Occipital lobe (tissue), 2 donors: ENCODE measurements around the gene CGNL1. TPM values are rescaled to one million over a fixed set of nuclear protein-coding genes. Genes with fewer than 3 reads are reported as not detected.

Experiments used
- DNase-seq: peaks from one replicate; lab custom pipeline; 2025; lab: John Stamatoyannopoulos, UW
- total RNA-seq: library from RNA; depleted of rRNA; stranded (reverse); fragments of >200 nt; gene quantifications from one replicate; pipeline ENCODE4 v1.2.3, GENCODE V29; 2014

Gene CGNL1
- total RNA-seq, 1 donor from 2014 or later = 5.3 TPM

GRCh38 chr15:57457726-57458125, 81.4 kb downstream of the CGNL1 start:
- no peak for DNase-seq

- no peak for DNase-seq
Measured at GRCh38 chr15:57458356-57458781, 82.1 kb downstream of the CGNL1 start.

- no peak for DNase-seq
Measured at GRCh38 chr15:57460208-57460816, 84.0 kb downstream of the CGNL1 start.

GRCh38 chr15:57461541-57461940, 85.2 kb downstream of the CGNL1 start:
- DNase-seq = no peak

- no peak for DNase-seq
Measured at GRCh38 chr15:57462381-57462780, 86.1 kb downstream of the CGNL1 start.

- DNase-seq = no peak
Measured at GRCh38 chr15:57463360-57463759, 87.1 kb downstream of the CGNL1 start.

- DNase-seq = no peak
Measured at GRCh38 chr15:57464480-57464879, 88.2 kb downstream of the CGNL1 start.

GRCh38 chr15:57468486-57468885, 92.2 kb downstream of the CGNL1 start:
- DNase-seq = no peak

GRCh38 chr15:57470543-57470942, 94.2 kb downstream of the CGNL1 start:
- DNase-seq = no peak

- no peak for DNase-seq
Measured at GRCh38 chr15:57472861-57473260, 96.6 kb downstream of the CGNL1 start.

GRCh38 chr15:57476533-57476975, 100.2 kb downstream of the CGNL1 start:
- DNase-seq = no peak

- DNase-seq = no peak
Measured at GRCh38 chr15:57477736-57478522, 101.6 kb downstream of the CGNL1 start.

GRCh38 chr15:57479005-57479404, 102.7 kb downstream of the CGNL1 start:
- DNase-seq = no peak

- DNase-seq = no peak
Measured at GRCh38 chr15:57481038-57481705, 104.9 kb downstream of the CGNL1 start.

- DNase-seq = no peak
Measured at GRCh38 chr15:57485869-57486268, 109.6 kb downstream of the CGNL1 start.

- DNase-seq = no peak
Measured at GRCh38 chr15:57486833-57487232, 110.5 kb downstream of the CGNL1 start.

GRCh38 chr15:57489122-57489521, 112.8 kb downstream of the CGNL1 start:
- no peak for DNase-seq

GRCh38 chr15:57493351-57493750, 117.0 kb downstream of the CGNL1 start:
- DNase-seq = no peak

- no peak for DNase-seq
Measured at GRCh38 chr15:57494581-57494980, 118.3 kb downstream of the CGNL1 start.

GRCh38 chr15:57495041-57495440, 118.7 kb downstream of the CGNL1 start:
- DNase-seq = no peak

- no peak for DNase-seq
Measured at GRCh38 chr15:57495554-57496165, 119.4 kb downstream of the CGNL1 start.

GRCh38 chr15:57496594-57496945, 120.3 kb downstream of the CGNL1 start:
- no peak for DNase-seq
